NCI-H69 (cell line): ENCODE data around the gene ADGRF4.

Experiments
- DNase-seq: peaks from one replicate; lab custom pipeline; 2025; lab: John Stamatoyannopoulos, UW

ADGRF4 gene

GRCh38 chr6:47698342-47698787 is at the start of gene ADGRF4:
TSS of gene ADGRF4 (plus strand) at chr6:47698580. CDS start at chr6:47707246, 8,666 bp downstream.
- peak; percentile 54 for DNase-seq

- DNase-seq: no peak
These were observed 47.6 kb upstream of the ADGRF4 start for GRCh38 chr6:47650553-47651432.

GRCh38 chr6:47651505-47651944 is 46.9 kb upstream of the ADGRF4 start:
- DNase-seq: no peak

- DNase-seq: no peak
These were observed 44.7 kb upstream of the ADGRF4 start for GRCh38 chr6:47653706-47654105.

GRCh38 chr6:47654255-47654654 is 44.1 kb upstream of the ADGRF4 start:
- no peak for DNase-seq

- peak; percentile 86 for DNase-seq
These were observed 42.4 kb upstream of the ADGRF4 start for GRCh38 chr6:47655719-47656595.

GRCh38 chr6:47661960-47662359 is 36.4 kb upstream of the ADGRF4 start:
- DNase-seq: no peak

GRCh38 chr6:47663462-47664216 is 34.7 kb upstream of the ADGRF4 start:
- peak; percentile 52 for DNase-seq

GRCh38 chr6:47665112-47665511 is 33.3 kb upstream of the ADGRF4 start:
- peak; percentile 93 for DNase-seq

GRCh38 chr6:47669684-47670513 is 28.5 kb upstream of the ADGRF4 start:
- peak; percentile 90 for DNase-seq

- peak; percentile 57 for DNase-seq
These were observed 27.5 kb upstream of the ADGRF4 start for GRCh38 chr6:47670851-47671250.

- DNase-seq: no peak
These were observed 26.6 kb upstream of the ADGRF4 start for GRCh38 chr6:47671777-47672176.

- no peak for DNase-seq
These were observed 25.6 kb upstream of the ADGRF4 start for GRCh38 chr6:47672816-47673215.

- DNase-seq: no peak
These were observed 23.7 kb upstream of the ADGRF4 start for GRCh38 chr6:47674673-47675072.

- DNase-seq: no peak
These were observed 20.8 kb upstream of the ADGRF4 start for GRCh38 chr6:47677381-47678100.

- no peak for DNase-seq
These were observed 19.6 kb upstream of the ADGRF4 start for GRCh38 chr6:47678739-47679138.

- no peak for DNase-seq
These were observed 19.0 kb upstream of the ADGRF4 start for GRCh38 chr6:47679322-47679906.

GRCh38 chr6:47680051-47680450 is 18.3 kb upstream of the ADGRF4 start:
- peak; percentile 73 for DNase-seq

- no peak for DNase-seq
These were observed 17.7 kb upstream of the ADGRF4 start for GRCh38 chr6:47680724-47681123.
